WTC11 (cell line): ENCODE results near the gene PSORS1C1. TPM values are rescaled to one million over a fixed set of nuclear protein-coding genes. Genes with fewer than 3 reads are reported as not detected.

ENCODE experiments used
- ATAC-seq: fragments of 200-7000 bp; cut with Tn5 transposase; 2 replicates; pipeline ENCODE4 v1.10.0; 2021; ENCODE audit warnings: mild to moderate bottlenecking, moderate library complexity
- CTCF ChIA-PET: fragments of 300-600 bp; sonication (Branson Sonifier 250); formaldehyde crosslinking; loops from one replicate; lab custom pipeline; 2021; ENCODE audit warnings: antibody characterized with exemption; lab: Charles Lee
- POLR2A ChIA-PET: fragments of 350-600 bp; sonication (Branson Sonifier 250); formaldehyde crosslinking; loops from one replicate; lab custom pipeline; 2021; ENCODE audit warnings: antibody characterized with exemption; lab: Charles Lee
- DNase-seq: peaks from one replicate; pipeline ENCODE4 v3.0.0; 2021; ENCODE audit warnings: low spot score
- H3K27ac Mint-ChIP-seq: 2 replicates; pipeline ENCODE4 v1.8.0; 2021; ENCODE audit warnings: mixed read lengths
- H3K27me3 Mint-ChIP-seq: 2 replicates; pipeline ENCODE4 v1.8.0; 2021; ENCODE audit warnings: low read depth, mild to moderate bottlenecking, moderate library complexity, mixed read lengths
- H3K36me3 Mint-ChIP-seq: 2 replicates; pipeline ENCODE4 v1.8.0; 2021; ENCODE audit warnings: mixed read lengths
- H3K4me1 Mint-ChIP-seq: 2 replicates; pipeline ENCODE4 v1.8.0; 2022; ENCODE audit warnings: mixed read lengths
- H3K4me3 Mint-ChIP-seq: 2 replicates; pipeline ENCODE4 v1.8.0; 2021; ENCODE audit warnings: mild to moderate bottlenecking, moderate library complexity, mixed read lengths
- H3K9me3 Mint-ChIP-seq: 2 replicates; pipeline ENCODE4 v1.8.0; 2021; ENCODE audit warnings: mixed read lengths
- ATF1 ChIP-seq: sonication (generic); formaldehyde crosslinking; IDR thresholded peaks from 2 replicates; pipeline ENCODE4 v1.8.1; 2023; ENCODE audit warnings: mild to moderate bottlenecking, moderate library complexity, missing genetic modification reagents
- CREM ChIP-seq: sonication (generic); formaldehyde crosslinking; IDR thresholded peaks from 2 replicates; pipeline ENCODE4 v1.8.1; 2022; ENCODE audit warnings: mild to moderate bottlenecking, missing genetic modification reagents, moderate library complexity
- NFE2L1 ChIP-seq: sonication (generic); formaldehyde crosslinking; IDR thresholded peaks from 2 replicates; pipeline ENCODE4 v1.8.1; 2023; ENCODE audit warnings: missing genetic modification reagents
- RORB ChIP-seq: fragments of 250-450 bp; sonication (Bioruptor Pico); IDR thresholded peaks from 2 replicates; pipeline ENCODE4 v1.9.0; 2021; ENCODE audit warnings: mild to moderate bottlenecking
- SP1 ChIP-seq: sonication (generic); formaldehyde crosslinking; conservative IDR thresholded peaks from 2 replicates; pipeline ENCODE4 v1.8.1; 2022; ENCODE audit warnings: missing genetic modification reagents
- ZNF317 ChIP-seq: sonication (generic); formaldehyde crosslinking; IDR thresholded peaks from 2 replicates; pipeline ENCODE4 v1.8.1; 2023; ENCODE audit warnings: low read depth, mild to moderate bottlenecking, moderate library complexity, missing genetic modification reagents, borderline replicate concordance
- total RNA-seq: library from RNA; stranded (reverse); gene quantifications from 3 replicates; pipeline ENCODE4 v1.2.3, GENCODE V29; 2021
- TF ChIP-seq, protein P1 (sequence below): fragments of 250-450 bp; sonication (Bioruptor Pico); IDR thresholded peaks from 2 replicates; pipeline ENCODE4 v1.9.0; 2021; ENCODE audit warnings: mild to moderate bottlenecking, borderline replicate concordance
- TF ChIP-seq, protein P2 (sequence below): sonication (generic); formaldehyde crosslinking; IDR thresholded peaks from 2 replicates; pipeline ENCODE4 v1.8.0; 2022; ENCODE audit warnings: mild to moderate bottlenecking, missing genetic modification reagents
- TF ChIP-seq, protein P3 (sequence below): sonication (generic); formaldehyde crosslinking; IDR thresholded peaks from 2 replicates; pipeline ENCODE4 v1.8.0; 2022; ENCODE audit warnings: mild to moderate bottlenecking, missing genetic modification reagents
- TF ChIP-seq, protein P4 (sequence below): sonication (generic); formaldehyde crosslinking; IDR thresholded peaks from 2 replicates; pipeline ENCODE4 v1.8.1; 2023; ENCODE audit warnings: mild to moderate bottlenecking, missing genetic modification reagents
- TF ChIP-seq, protein P5 (sequence below): sonication (generic); formaldehyde crosslinking; IDR thresholded peaks from 2 replicates; pipeline ENCODE4 v1.8.0; 2022; ENCODE audit warnings: mild to moderate bottlenecking, missing genetic modification reagents
- TF ChIP-seq, protein P6 (sequence below): fragments of 250-450 bp; sonication (Bioruptor Pico); conservative IDR thresholded peaks from 2 replicates; pipeline ENCODE4 v1.9.0; 2021; ENCODE audit warnings: mild to moderate bottlenecking

The PSORS1C1 gene
- total RNA-seq, 1 experiment from 2014 or later, result 0.66 TPM

DNA sequence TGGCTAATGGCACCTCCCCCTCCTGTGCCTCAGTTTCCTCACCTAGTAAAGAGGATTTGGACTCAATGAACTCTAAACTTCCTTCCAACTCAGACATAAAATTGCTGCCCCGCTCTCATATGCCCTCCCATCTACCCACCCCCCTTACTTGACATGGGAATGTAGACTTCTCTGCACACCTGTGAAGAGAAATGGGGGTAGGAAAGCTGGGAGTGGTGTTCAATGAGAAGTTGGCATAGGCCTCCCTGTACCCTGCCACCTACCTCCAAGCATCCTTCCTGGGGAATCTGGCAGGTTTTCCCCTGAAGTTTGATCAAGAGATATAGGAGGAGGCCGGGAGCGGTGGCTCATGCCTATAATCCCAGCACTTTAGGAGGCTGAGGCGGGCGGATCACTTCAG lies 59.8 kb downstream of the PSORS1C1 start:
- Mint-ChIP-seq H3K36me3 (peaks cover 15% of the 10 kb centered on the region), H3K4me1 (peaks cover 64% of the 10 kb centered on the region), H3K27ac (peak overlapping the region; percentile 100), H3K9me3 (no peaks in the 10 kb centered on the region), H3K27me3 (no peaks in the 10 kb centered on the region), H3K4me3 (no peak overlapping the region)
- no peak for DNase-seq
- TF ChIP-seq, protein P1, sequence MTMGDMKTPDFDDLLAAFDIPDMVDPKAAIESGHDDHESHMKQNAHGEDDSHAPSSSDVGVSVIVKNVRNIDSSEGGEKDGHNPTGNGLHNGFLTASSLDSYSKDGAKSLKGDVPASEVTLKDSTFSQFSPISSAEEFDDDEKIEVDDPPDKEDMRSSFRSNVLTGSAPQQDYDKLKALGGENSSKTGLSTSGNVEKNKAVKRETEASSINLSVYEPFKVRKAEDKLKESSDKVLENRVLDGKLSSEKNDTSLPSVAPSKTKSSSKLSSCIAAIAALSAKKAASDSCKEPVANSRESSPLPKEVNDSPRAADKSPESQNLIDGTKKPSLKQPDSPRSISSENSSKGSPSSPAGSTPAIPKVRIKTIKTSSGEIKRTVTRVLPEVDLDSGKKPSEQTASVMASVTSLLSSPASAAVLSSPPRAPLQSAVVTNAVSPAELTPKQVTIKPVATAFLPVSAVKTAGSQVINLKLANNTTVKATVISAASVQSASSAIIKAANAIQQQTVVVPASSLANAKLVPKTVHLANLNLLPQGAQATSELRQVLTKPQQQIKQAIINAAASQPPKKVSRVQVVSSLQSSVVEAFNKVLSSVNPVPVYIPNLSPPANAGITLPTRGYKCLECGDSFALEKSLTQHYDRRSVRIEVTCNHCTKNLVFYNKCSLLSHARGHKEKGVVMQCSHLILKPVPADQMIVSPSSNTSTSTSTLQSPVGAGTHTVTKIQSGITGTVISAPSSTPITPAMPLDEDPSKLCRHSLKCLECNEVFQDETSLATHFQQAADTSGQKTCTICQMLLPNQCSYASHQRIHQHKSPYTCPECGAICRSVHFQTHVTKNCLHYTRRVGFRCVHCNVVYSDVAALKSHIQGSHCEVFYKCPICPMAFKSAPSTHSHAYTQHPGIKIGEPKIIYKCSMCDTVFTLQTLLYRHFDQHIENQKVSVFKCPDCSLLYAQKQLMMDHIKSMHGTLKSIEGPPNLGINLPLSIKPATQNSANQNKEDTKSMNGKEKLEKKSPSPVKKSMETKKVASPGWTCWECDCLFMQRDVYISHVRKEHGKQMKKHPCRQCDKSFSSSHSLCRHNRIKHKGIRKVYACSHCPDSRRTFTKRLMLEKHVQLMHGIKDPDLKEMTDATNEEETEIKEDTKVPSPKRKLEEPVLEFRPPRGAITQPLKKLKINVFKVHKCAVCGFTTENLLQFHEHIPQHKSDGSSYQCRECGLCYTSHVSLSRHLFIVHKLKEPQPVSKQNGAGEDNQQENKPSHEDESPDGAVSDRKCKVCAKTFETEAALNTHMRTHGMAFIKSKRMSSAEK (CRISPR knock-in tag), result no peak
- TF ChIP-seq ATF1 (CRISPR knock-in tag) (no peak), SP1 (CRISPR knock-in tag) (no peak), CREM (CRISPR knock-in tag) (no peak), RORB (CRISPR knock-in tag) (no peak), NFE2L1 (no peak), ZNF317 (CRISPR knock-in tag) (no peak)
- TF ChIP-seq, protein P2, sequence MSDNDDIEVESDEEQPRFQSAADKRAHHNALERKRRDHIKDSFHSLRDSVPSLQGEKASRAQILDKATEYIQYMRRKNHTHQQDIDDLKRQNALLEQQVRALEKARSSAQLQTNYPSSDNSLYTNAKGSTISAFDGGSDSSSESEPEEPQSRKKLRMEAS (CRISPR knock-in tag), result no peak
- TF ChIP-seq, protein P3, sequence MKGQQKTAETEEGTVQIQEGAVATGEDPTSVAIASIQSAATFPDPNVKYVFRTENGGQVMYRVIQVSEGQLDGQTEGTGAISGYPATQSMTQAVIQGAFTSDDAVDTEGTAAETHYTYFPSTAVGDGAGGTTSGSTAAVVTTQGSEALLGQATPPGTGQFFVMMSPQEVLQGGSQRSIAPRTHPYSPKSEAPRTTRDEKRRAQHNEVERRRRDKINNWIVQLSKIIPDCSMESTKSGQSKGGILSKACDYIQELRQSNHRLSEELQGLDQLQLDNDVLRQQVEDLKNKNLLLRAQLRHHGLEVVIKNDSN (CRISPR knock-in tag), result no peak
- TF ChIP-seq, protein P4, sequence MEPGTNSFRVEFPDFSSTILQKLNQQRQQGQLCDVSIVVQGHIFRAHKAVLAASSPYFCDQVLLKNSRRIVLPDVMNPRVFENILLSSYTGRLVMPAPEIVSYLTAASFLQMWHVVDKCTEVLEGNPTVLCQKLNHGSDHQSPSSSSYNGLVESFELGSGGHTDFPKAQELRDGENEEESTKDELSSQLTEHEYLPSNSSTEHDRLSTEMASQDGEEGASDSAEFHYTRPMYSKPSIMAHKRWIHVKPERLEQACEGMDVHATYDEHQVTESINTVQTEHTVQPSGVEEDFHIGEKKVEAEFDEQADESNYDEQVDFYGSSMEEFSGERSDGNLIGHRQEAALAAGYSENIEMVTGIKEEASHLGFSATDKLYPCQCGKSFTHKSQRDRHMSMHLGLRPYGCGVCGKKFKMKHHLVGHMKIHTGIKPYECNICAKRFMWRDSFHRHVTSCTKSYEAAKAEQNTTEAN (CRISPR knock-in tag), result no peak
- TF ChIP-seq, protein P5, sequence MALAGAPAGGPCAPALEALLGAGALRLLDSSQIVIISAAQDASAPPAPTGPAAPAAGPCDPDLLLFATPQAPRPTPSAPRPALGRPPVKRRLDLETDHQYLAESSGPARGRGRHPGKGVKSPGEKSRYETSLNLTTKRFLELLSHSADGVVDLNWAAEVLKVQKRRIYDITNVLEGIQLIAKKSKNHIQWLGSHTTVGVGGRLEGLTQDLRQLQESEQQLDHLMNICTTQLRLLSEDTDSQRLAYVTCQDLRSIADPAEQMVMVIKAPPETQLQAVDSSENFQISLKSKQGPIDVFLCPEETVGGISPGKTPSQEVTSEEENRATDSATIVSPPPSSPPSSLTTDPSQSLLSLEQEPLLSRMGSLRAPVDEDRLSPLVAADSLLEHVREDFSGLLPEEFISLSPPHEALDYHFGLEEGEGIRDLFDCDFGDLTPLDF (CRISPR knock-in tag), result no peak
- TF ChIP-seq, protein P6, sequence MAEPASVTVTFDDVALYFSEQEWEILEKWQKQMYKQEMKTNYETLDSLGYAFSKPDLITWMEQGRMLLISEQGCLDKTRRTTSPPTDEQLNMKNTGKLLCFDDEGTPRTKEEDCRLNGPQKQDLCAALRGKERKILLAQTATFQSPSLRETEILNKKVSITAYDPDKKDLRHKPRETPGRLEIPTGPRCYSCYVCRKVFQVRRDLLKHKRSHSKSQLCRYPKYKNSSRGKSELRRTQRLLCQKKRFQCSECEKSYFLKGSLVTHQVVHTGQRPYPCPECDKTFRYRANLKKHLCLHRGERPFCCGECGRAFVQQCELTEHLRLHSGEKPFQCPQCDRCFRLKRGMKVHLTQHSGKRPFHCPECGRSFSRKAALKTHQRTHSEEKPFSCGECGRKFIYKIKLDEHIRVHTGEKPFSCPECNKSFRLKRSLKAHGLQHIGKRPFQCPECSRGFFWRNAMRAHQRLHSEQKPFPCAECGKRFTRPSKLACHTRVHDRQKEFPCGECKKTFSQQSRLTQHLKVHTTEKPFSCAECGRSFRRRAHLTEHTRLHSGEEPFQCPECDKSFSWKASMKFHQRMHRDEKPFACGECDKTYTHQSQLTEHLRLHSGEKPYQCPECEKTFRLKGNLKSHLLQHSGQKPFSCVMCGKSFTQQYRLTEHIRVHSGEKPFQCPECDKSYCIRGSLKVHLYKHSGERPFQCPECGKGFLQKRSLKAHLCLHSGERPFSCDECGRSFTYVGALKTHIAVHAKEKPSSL, result no peak
- CTCF ChIA-PET, result interaction anchor here (0.7 to 1.9 kb wide), 6 partner anchors 10 to 268 kb away, joined by 3 to 7 read pairs (median 4); partner anchors contain the start of gene TCF19
- no peak for ATAC-seq
- POLR2A ChIA-PET, result interaction anchor here (1.1 kb wide), 1 partner anchor 16 kb away, joined by 4 read pairs; the partner anchor contains the start of genes CCHCR1 and TCF19

DNA sequence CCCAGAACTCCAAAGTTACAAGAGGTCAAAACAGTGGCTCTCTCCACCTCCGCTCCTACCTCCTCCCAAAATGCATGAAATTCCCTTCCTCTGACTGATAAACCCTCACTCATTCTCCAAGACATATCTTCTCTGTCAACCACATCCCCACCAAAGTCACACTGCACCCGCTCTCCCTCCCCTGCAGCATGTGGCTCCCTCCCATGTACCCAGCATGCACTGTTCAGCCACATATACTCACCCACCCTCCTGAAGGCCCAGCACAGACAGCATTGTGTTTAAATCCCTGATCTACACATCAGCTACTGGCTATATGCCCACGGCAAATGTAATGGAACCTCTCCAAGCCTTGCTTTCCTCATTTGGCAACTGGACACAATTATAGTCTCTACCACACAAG lies 61.4 kb downstream of the PSORS1C1 start:
- Mint-ChIP-seq H3K36me3 (peaks cover 9% of the 10 kb centered on the region), H3K27ac (peak overlapping the region; percentile 62; the same call in 1 of the 2 replicates), H3K27me3 (no peaks in the 10 kb centered on the region), H3K4me1 (peaks cover 71% of the 10 kb centered on the region)
- CTCF ChIA-PET, result interaction anchor here (1.1 to 1.9 kb wide), 3 partner anchors 13 to 191 kb away, joined by 3 to 7 read pairs (median 4); partner anchors contain the start of gene TCF19
- DNase-seq, result no peak
- ATAC-seq, result no peak
- POLR2A ChIA-PET, result interaction anchor here (0.6 kb wide), 1 partner anchor 657 kb away, joined by 3 read pairs; no protein-coding TSS in a partner anchor
- TF ChIP-seq, protein P5 (CRISPR knock-in tag), result no peak
- TF ChIP-seq, protein P3 (CRISPR knock-in tag), result no peak
- TF ChIP-seq, all 79 proteins: peak for 0
- no peak overlapping the region for H3K4me3 Mint-ChIP-seq
- H3K9me3 Mint-ChIP-seq, result no peaks in the 10 kb centered on the region
